ENCODE results near the gene RHOA.
"Not testable (repeated sequence)": the region's sequence is repeated elsewhere in the genome, so short reads cannot be mapped to it uniquely, and the experiment has no call there.

The RHOA gene

DNA sequence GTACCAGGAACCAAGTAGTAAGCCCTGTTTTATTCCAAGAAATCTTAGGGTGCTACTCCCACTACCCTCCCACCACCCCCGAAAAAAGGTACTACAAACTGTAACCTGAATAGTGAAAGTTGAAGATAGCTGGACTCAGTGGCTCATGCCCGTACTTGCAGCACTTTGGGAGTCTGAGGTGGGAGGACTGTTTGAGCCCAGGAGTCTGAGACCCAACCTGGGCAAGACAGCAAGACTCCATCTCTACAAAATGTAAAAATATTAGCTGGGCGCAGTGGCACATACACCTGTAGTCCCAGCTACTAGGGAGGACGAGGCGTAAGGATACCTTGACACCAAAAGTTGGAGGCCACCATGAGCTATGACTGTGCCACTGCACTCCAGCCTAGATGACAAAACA is 7.9 kb downstream of the RHOA start:
- no peak overlapping the region for H3K4me2 ChIP-seq
- peaks cover 96% of the 10 kb centered on the region for H3K79me2 ChIP-seq (ENCODE audit: insufficient read depth, low read depth)
- H3K9ac ChIP-seq, result no peak overlapping the region
- no peaks in the 10 kb centered on the region for H3K4me1 ChIP-seq (ENCODE audit: low read depth, poor library complexity, severe bottlenecking)
- H3K36me3 ChIP-seq (ENCODE audit: insufficient read depth), result no peaks in the 10 kb centered on the region
- H3K27ac ChIP-seq, result no peak overlapping the region
- H3K27me3 ChIP-seq (ENCODE audit: insufficient read depth, low read depth), result no peaks in the 10 kb centered on the region
- TF ChIP-seq, protein P1, sequence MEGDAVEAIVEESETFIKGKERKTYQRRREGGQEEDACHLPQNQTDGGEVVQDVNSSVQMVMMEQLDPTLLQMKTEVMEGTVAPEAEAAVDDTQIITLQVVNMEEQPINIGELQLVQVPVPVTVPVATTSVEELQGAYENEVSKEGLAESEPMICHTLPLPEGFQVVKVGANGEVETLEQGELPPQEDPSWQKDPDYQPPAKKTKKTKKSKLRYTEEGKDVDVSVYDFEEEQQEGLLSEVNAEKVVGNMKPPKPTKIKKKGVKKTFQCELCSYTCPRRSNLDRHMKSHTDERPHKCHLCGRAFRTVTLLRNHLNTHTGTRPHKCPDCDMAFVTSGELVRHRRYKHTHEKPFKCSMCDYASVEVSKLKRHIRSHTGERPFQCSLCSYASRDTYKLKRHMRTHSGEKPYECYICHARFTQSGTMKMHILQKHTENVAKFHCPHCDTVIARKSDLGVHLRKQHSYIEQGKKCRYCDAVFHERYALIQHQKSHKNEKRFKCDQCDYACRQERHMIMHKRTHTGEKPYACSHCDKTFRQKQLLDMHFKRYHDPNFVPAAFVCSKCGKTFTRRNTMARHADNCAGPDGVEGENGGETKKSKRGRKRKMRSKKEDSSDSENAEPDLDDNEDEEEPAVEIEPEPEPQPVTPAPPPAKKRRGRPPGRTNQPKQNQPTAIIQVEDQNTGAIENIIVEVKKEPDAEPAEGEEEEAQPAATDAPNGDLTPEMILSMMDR (conservative IDR thresholded peaks at IDR 0.05; ENCODE audit: low read depth, low read length), result no peak
- H4K20me1 ChIP-seq (ENCODE audit: insufficient read depth), result 0 out of 2 replicates have a peak, but pooled peaks cover 7% of the 10 kb centered on the region
- H2AFZ ChIP-seq (ENCODE audit: low read depth), result no peak overlapping the region
- no peak overlapping the region for H3K4me3 ChIP-seq (IDR thresholded peaks at IDR 0.05; ENCODE audit: insufficient read depth, low read depth, low read length)

- Histone ChIP-seq H3K4me1 (ENCODE audit: low read depth, poor library complexity, severe bottlenecking) (no peaks in the 10 kb centered on the region), H3K4me2 (no peak overlapping the region), H3K79me2 (ENCODE audit: insufficient read depth, low read depth) (peaks cover 96% of the 10 kb centered on the region), H3K4me3 (IDR thresholded peaks at IDR 0.05; ENCODE audit: insufficient read depth, low read depth, low read length) (no peak overlapping the region), H3K9ac (no peak overlapping the region), H4K20me1 (ENCODE audit: insufficient read depth) (no peaks in the 10 kb centered on the region), H2AFZ (ENCODE audit: low read depth) (no peak overlapping the region), H3K27ac (no peak overlapping the region), H3K36me3 (ENCODE audit: insufficient read depth) (no peaks in the 10 kb centered on the region), H3K27me3 (ENCODE audit: insufficient read depth, low read depth) (no peaks in the 10 kb centered on the region)
- TF ChIP-seq, protein P1 (conservative IDR thresholded peaks at IDR 0.05; ENCODE audit: low read depth, low read length), result no peak
Observed at GRCh38 chr3:49401766-49402165, 10.0 kb downstream of the RHOA start.

DNA sequence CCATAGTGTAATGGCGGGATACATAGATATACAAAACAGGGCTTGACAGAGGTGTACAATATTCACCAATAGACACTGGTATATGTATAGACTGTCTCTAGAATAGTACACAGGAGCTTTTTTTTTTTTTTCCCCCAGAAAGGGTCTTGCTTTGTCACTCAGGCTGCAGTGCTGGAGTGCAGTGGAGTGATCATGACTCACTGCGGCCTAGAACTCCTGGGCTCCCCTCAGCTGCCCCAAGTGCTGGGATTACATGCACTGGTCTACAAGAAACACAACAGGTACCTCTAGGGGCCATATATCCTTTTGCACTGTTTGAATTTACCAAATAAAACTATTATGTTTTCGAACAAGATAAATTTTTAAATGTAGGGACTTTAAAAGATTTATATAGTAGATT is 12.3 kb downstream of the RHOA start:
- no peak overlapping the region for H3K4me2 ChIP-seq
- no peak overlapping the region for H2AFZ ChIP-seq (ENCODE audit: low read depth)
- no peak overlapping the region for H3K27ac ChIP-seq
- no peaks in the 10 kb centered on the region for H4K20me1 ChIP-seq (ENCODE audit: insufficient read depth)
- H3K4me3 ChIP-seq (IDR thresholded peaks at IDR 0.05; ENCODE audit: insufficient read depth, low read depth, low read length), result no peak overlapping the region
- H3K9ac ChIP-seq, result no peak overlapping the region
- TF ChIP-seq, protein P1 (conservative IDR thresholded peaks at IDR 0.05; ENCODE audit: low read depth, low read length), result no peak
- no peaks in the 10 kb centered on the region for H3K4me1 ChIP-seq (ENCODE audit: low read depth, poor library complexity, severe bottlenecking)
- peaks cover 94% of the 10 kb centered on the region for H3K79me2 ChIP-seq (ENCODE audit: insufficient read depth, low read depth)
- no peaks in the 10 kb centered on the region for H3K27me3 ChIP-seq (ENCODE audit: insufficient read depth, low read depth)
- no peaks in the 10 kb centered on the region for H3K36me3 ChIP-seq (ENCODE audit: insufficient read depth)

- Histone ChIP-seq H3K27ac (no peak overlapping the region), H3K79me2 (ENCODE audit: insufficient read depth, low read depth) (peaks cover 96% of the 10 kb centered on the region), H3K9ac (no peak overlapping the region), H2AFZ (ENCODE audit: low read depth) (no peak overlapping the region), H3K4me3 (IDR thresholded peaks at IDR 0.05; ENCODE audit: insufficient read depth, low read depth, low read length) (no peak overlapping the region), H3K4me2 (no peak overlapping the region), H3K36me3 (ENCODE audit: insufficient read depth) (no peaks in the 10 kb centered on the region), H3K4me1 (ENCODE audit: low read depth, poor library complexity, severe bottlenecking) (no peaks in the 10 kb centered on the region), H4K20me1 (ENCODE audit: insufficient read depth) (no peaks in the 10 kb centered on the region), H3K27me3 (ENCODE audit: insufficient read depth, low read depth) (no peaks in the 10 kb centered on the region)
- TF ChIP-seq, protein P1 (conservative IDR thresholded peaks at IDR 0.05; ENCODE audit: low read depth, low read length), result no peak
Observed at GRCh38 chr3:49397470-49397869, 14.3 kb downstream of the RHOA start.

DNA sequence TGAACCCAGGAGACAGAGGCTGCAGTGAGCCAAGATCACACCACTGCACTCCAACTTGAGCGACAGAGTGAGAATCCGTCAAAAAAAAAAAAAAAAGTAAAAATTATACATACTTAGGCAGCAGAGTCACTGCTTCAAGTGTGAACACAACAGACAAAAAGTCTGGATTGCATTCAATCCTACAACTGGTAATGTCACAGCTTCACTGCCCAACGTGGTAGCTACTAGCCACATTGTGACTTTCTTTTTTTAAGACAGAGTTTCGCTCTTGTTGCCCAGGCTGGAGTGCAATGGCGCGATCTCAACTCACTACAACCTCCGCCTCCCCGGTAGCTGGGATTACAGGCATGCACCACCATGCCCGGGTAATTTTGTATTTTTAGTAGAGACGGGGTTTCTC is 20.5 kb downstream of the RHOA start:
- H3K4me3 ChIP-seq (IDR thresholded peaks at IDR 0.05; ENCODE audit: insufficient read depth, low read depth, low read length); H3K4me1 ChIP-seq (ENCODE audit: low read depth, poor library complexity, severe bottlenecking); H4K20me1 ChIP-seq (ENCODE audit: insufficient read depth); H3K9ac ChIP-seq; H3K27ac ChIP-seq; H3K27me3 ChIP-seq (ENCODE audit: insufficient read depth, low read depth); H3K36me3 ChIP-seq (ENCODE audit: insufficient read depth); H2AFZ ChIP-seq (ENCODE audit: low read depth); H3K4me2 ChIP-seq: not testable (repeated sequence)
- peaks cover 94% of the 10 kb centered on the region for H3K79me2 ChIP-seq (ENCODE audit: insufficient read depth, low read depth)
